Measurements from ENCODE around the gene MTMR3. TPM values are rescaled to one million over a fixed set of nuclear protein-coding genes. Genes with fewer than 3 reads are reported as not detected.

The MTMR3 gene
- total and polyA plus RNA-seq, 9 donors: 21.4 to 66.2 (median 47.8) TPM

DNA sequence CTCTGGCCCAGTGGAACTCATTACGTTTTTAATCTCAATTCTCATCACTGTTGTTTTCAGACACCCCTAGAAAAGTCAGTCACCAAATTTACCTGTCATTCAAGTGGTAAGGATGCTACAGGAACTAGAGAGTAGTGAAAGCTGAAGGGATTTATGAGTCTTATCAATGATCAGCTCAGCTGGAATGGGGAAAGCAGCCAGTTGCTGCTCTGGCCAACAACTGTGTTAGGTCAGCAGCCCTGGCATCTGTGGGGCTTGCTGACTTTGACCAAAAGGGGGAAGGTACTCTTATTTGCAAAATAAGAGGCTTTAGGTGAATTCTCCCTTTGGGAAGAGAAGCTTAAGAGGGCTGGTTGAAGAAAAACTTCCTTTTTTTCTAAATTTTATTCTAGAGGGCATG lies 121.1 kb downstream of the MTMR3 start:
- Histone ChIP-seq H3K9me3 (no peaks in the 10 kb centered on the region), H3K27me3 (no peaks in the 10 kb centered on the region), H3K36me3 (no peaks in the 10 kb centered on the region), H3K27ac (no peak overlapping the region), H3K4me3 (no peak overlapping the region), H3K4me1 (ENCODE audit: insufficient read depth) (no peaks in the 10 kb centered on the region)
- WGBS, 3 donors: 30 to 42% (median 32%) methylated on average over 1 of the region's 1 CpG
- DNase-seq: no peak
- intact Hi-C loops (cut with DNase I): loop anchor here in 2 of 4 donors (5.0 to 10.0 kb wide), 5 partner anchors 119 to 369 kb away; partner anchors contain the start of genes MTMR3 (in 1 of the 2), UQCR10 (in 1 of the 2) and ZMAT5 (in 1 of the 2)
- TF ChIP-seq POLR2A (IDR thresholded peaks at IDR 0.05) (no peak), EP300 (IDR thresholded peaks at IDR 0.05) (no peak)
- TF ChIP-seq, protein P1, sequence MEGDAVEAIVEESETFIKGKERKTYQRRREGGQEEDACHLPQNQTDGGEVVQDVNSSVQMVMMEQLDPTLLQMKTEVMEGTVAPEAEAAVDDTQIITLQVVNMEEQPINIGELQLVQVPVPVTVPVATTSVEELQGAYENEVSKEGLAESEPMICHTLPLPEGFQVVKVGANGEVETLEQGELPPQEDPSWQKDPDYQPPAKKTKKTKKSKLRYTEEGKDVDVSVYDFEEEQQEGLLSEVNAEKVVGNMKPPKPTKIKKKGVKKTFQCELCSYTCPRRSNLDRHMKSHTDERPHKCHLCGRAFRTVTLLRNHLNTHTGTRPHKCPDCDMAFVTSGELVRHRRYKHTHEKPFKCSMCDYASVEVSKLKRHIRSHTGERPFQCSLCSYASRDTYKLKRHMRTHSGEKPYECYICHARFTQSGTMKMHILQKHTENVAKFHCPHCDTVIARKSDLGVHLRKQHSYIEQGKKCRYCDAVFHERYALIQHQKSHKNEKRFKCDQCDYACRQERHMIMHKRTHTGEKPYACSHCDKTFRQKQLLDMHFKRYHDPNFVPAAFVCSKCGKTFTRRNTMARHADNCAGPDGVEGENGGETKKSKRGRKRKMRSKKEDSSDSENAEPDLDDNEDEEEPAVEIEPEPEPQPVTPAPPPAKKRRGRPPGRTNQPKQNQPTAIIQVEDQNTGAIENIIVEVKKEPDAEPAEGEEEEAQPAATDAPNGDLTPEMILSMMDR (IDR thresholded peaks at IDR 0.05): no peak

DNA sequence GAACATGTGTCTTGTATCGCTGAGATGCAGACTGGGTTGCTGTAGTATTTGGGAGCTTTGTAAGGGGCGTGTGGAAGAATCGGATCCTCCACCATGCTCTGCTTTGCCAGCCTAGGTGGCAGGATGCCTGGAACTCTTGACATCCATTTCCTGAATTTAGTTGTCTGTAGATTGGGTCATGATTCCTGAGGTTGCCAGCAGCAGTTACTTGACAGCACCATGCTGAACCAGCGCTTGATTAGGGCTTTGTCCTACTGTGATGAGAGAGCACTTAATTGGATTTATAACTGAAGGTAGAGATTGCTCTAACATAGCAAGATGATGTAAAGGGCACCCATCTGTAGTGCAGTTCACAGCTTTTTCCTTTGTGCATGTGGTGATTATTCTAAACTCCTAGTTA lies 121.7 kb downstream of the MTMR3 start:
- Histone ChIP-seq H3K9me3 (no peaks in the 10 kb centered on the region), H3K27ac (no peak overlapping the region), H3K36me3 (no peaks in the 10 kb centered on the region), H3K27me3 (no peaks in the 10 kb centered on the region), H3K4me3 (no peak overlapping the region), H3K4me1 (ENCODE audit: insufficient read depth) (no peaks in the 10 kb centered on the region)
- no peak for DNase-seq
- WGBS, 3 donors: 56 to 64% (median 59%) methylated on average over 4 of the region's 4 CpGs
- TF ChIP-seq, protein P1 (IDR thresholded peaks at IDR 0.05): no peak
- TF ChIP-seq EP300 (IDR thresholded peaks at IDR 0.05): no peak
- TF ChIP-seq POLR2A (IDR thresholded peaks at IDR 0.05): no peak
- intact Hi-C loops (cut with DNase I): loop anchor here in 2 of 4 donors (5.0 to 10.0 kb wide), 5 partner anchors 120 to 370 kb away; partner anchors contain the start of genes MTMR3 (in 1 of the 2), UQCR10 (in 1 of the 2) and ZMAT5 (in 1 of the 2)

DNA sequence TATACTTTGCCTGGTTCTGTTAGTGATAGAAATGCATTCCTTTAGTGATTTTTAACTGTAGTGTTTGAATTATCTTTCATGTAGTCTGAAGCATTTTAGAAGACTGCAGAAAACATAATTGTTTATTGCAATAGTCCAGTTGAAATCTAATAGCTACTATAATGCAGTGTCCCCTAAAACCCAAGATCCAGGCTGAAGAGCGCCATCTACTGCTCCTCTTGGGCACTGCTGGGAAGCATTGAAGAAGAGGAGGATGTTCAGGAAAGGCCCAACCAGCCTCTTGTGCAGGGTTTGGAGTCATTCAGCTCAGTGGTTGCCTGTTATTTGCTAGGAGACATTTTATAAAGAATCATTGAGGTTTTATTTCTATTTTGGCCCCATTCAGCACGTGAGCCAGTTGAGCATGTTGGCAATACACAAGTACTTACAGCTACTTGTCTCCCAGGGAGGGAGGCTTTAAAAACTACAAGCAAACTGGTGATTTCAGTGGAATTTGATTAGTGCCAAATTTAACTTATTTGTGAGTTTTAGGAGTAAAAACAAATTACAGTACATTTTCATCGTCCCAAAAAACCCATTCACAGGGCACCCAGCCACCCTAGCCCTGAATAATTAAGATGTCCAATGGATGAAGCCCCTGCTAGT lies 122.4 kb downstream of the MTMR3 start:
- intact Hi-C loops (cut with DNase I): loop anchor here in 2 of 4 donors (10.0 kb wide), 4 partner anchors 121 to 371 kb away; partner anchors contain the start of genes MTMR3 (in 1 of the 2), UQCR10 (in 1 of the 2) and ZMAT5 (in 1 of the 2)
- H3K27me3 ChIP-seq: no peaks in the 10 kb centered on the region
- H3K4me1 ChIP-seq (ENCODE audit: insufficient read depth): no peaks in the 10 kb centered on the region
- no peaks in the 10 kb centered on the region for H3K36me3 ChIP-seq
- WGBS, 3 donors: 25 to 46% (median 30%) methylated on average over 3 of the region's 3 CpGs
- TF ChIP-seq POLR2A (IDR thresholded peaks at IDR 0.05) (no peak), EP300 (IDR thresholded peaks at IDR 0.05) (no peak)
- TF ChIP-seq, protein P1 (IDR thresholded peaks at IDR 0.05): peak; percentile 65 to 88 (median 81)
- H3K27ac ChIP-seq: no peak overlapping the region
- H3K4me3 ChIP-seq: no peak overlapping the region
- H3K9me3 ChIP-seq: no peaks in the 10 kb centered on the region
- peak; percentile 47 to 84 (median 80) for DNase-seq

DNA sequence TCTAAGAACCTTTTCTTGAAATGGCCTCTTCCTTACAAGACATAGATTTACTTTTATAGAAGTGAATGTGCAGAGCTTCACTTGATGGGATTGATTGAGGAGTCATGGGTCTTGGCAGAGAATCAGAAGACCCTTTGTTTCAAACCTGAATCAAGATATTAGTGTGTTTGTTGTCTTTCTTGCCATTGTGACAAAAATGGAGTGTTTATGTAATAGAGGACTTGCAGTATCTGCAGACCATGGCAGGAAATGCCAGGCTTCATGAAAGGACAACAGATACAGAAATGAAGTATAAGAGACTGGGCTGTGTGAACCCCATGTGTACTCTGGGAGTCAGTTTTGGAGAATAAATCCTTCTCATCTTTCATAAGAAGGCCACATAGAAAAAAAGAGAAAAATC lies 124.4 kb downstream of the MTMR3 start:
- no peaks in the 10 kb centered on the region for H3K27me3 ChIP-seq
- no peak for DNase-seq
- H3K27ac ChIP-seq: no peak overlapping the region
- intact Hi-C loops (cut with DNase I): loop anchor here in 2 of 4 donors (10.0 kb wide), 4 partner anchors 123 to 373 kb away; partner anchors contain the start of genes MTMR3 (in 1 of the 2), UQCR10 (in 1 of the 2) and ZMAT5 (in 1 of the 2)
- H3K36me3 ChIP-seq: no peaks in the 10 kb centered on the region
- H3K9me3 ChIP-seq: no peaks in the 10 kb centered on the region
- TF ChIP-seq POLR2A (IDR thresholded peaks at IDR 0.05): no peak
- TF ChIP-seq, protein P1 (IDR thresholded peaks at IDR 0.05): no peak
- TF ChIP-seq EP300 (IDR thresholded peaks at IDR 0.05): no peak
- H3K4me3 ChIP-seq: no peak overlapping the region
- no peaks in the 10 kb centered on the region for H3K4me1 ChIP-seq (ENCODE audit: insufficient read depth)
